GM21723 (cell line): ENCODE data around the gene IL1R2.

ENCODE experiments used
- ATAC-seq: cut with Tn5 transposase; IDR thresholded peaks from one replicate; pipeline ENCODE4 v1.9.1; 2021; ENCODE audit warnings: mild to moderate bottlenecking, moderate library complexity; ENCODE audit not compliant: unreplicated experiment

Gene IL1R2

DNA sequence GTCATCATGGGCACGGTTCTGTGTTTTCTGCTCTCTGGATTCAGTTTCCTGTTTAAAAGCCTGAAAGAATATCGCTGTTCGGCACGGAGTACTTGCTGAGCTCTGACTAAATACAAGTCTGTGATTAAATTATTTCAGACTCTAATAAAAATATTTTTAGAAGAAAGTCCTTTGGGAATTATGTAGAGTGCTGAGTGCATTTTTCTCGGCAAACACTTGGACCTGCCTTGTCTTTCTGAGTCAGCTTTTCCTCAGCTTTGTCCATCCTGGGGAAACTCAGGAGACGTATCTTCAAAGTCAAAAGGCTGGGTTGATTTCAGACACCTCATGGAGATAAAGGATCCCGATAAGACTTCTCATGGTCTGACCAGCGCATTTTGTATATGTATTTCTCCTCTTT lies 45.9 kb downstream of the IL1R2 start:
- ATAC-seq: no peak

DNA sequence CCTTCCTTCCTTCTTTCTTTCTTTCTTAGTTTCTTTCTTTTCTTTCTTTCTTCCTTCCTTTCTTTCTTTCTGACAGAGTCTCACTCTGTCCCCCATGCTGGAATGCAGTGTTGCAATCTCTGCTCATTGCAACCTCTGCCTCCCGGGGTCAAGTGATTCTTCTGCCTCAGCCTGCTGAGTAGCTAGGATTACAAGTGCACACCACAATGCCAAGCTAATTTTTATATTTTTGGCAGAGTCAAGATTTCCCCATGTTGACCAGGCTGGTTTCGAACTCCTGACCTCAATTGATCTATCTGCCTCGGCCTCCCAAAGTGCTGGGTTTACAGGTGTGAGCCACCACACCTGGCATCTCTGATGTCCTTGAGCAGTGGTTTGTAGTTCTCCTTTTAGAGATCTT lies 48.5 kb downstream of the IL1R2 start:
- no peak for ATAC-seq

DNA sequence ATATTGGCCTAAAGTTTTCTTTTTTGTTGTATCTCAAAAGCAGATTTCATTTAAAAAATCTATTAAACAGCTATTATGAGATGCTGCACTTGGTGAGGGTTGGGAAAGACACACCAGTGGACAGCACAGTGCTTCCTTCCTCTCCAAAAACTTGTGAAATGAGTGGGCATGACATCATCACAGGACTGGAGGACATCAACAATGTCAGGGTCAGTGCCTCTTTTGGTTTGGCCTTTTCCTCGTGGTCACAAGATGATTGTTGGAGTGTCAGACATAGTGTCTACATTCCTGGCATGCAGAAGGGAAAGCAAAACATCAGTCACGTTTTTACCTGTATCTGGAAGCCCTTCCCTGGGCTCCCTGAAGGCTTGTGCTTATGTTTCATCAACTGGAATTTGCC lies 49.6 kb downstream of the IL1R2 start:
- no peak for ATAC-seq

DNA sequence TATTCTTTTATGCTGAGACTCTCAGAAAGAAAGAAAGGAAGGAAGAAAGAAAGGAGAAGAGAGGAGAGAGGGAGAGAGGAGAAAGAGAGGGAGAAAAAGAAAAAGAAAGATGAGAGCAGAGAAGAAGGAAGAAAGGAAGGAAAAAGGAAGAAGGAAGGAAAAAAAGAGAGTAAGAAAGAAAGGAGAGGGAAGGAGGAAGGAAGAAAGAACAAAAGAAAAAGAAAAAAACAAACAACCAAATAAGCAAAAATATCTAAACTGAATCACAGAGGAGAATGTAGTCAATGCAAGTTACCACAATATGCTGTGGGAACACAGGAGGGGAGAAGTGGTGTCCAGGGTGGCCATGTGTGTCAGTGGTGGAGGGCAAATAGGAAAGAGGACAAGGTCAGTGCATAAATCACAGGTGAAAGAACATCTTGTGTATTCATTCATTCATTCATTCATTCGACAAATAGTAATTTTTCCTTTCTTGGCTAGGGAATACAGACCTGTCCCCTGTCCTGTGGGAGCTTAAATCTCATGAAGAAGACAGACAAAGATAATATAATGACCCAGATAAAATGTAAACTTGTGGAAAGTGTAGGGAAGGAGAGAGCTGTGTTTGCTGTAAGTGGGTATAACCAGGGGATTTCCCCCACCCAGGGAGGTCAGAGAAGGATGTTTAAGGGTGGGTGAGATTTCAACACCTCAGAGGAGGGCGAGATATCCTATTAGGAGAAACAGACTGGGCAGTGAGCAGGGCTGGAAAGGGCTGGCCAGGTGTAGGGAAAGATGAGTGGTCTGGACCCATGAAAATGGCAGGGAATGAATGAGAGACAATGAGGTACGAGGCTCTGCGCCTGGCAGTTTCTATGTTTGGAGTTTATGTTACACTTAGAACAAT lies 50.7 kb downstream of the IL1R2 start:
- no peak for ATAC-seq

DNA sequence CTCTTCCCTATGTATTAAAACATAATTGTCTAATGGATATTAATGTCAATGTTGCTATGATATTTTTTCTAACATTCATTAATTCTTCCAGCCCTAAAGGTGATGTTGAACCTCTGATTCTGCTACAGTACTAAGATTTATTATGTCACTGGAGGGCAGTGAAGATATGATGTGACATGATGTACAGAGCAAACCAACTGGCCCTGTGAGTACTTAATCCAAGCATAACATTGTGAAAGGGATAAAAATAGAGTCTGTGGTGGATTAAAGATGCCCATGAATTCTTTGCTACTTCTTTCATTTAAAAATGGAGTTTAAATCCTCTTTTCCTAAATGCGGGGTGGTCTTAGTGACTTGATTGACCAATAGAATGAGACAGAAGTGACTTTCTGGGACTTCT lies 51.8 kb downstream of the IL1R2 start:
- ATAC-seq: no peak

DNA sequence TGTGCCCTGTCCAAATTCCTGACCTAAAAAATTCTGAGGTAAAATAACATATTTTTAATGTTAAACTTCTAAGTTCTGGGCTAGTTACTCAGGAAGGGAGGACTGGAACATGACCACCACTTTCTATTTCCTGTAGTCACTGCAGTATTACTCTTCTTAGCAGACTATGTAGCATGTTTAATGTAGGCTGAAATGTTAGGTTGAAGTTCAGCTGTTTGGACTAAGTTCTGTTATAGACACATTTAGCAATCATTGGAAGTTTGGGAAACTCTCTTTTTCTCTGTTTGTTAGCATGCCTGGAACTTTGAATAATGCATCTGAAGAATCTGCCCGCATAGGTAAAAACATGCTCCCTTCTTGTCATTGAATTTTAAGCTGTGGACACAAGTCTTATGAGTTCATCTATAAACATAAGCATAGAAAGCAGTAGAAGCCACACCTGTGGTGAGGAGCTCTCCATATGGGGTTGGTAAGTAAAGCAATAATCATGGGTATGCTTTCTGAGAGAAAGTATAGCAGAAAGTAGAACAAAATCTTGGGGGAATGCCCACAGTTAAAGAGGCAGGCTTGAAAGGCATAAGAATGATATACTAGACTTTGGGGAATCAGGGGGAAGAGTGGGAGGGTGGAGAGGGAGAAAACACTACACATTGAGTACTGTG lies 52.6 kb downstream of the IL1R2 start:
- no peak for ATAC-seq

DNA sequence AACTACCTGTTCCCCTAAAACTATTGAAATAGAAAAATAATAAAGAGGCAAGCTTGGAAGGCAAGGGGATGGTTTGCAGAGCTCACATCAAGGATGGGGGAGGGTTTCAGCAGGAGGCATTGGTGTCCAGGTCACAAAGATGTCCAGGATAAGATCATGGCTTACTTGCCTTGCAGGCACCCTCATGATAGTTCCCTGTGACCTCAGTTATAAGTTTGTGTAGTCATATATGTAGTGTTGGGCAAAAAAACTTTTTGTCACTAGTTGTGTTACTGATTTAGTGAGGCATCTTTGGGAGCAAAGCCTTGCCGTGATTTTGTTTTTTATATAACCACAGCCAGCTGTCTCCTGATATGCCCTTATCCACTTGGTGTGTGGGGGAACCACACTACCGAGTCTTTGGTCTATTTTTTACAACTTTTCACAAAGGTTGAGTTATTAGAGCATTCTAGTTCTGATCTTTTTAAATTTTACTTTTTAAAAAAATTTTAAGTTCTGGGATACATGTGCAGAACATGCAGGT lies 53.3 kb downstream of the IL1R2 start:
- ATAC-seq: no peak

DNA sequence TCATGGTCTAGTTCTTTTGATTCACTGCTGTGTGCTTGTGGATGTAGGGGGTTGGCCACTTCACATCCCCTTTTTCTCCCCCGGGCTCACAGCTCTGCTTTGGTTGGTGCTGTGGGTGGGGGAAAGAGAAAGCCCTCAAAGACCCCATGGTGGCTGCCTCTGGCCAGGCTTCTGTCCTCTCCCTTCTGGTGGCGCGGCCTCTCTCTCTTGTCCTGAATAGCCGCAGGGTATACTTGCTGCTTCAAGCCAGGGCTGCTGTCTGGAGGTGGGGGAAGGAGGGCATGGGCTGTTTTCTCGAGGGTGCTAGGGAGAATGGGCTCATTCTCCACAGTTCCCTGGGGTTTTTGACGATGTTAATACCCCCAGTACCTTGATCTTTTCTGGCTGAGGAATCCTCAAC lies 53.9 kb downstream of the IL1R2 start:
- ATAC-seq: no peak

DNA sequence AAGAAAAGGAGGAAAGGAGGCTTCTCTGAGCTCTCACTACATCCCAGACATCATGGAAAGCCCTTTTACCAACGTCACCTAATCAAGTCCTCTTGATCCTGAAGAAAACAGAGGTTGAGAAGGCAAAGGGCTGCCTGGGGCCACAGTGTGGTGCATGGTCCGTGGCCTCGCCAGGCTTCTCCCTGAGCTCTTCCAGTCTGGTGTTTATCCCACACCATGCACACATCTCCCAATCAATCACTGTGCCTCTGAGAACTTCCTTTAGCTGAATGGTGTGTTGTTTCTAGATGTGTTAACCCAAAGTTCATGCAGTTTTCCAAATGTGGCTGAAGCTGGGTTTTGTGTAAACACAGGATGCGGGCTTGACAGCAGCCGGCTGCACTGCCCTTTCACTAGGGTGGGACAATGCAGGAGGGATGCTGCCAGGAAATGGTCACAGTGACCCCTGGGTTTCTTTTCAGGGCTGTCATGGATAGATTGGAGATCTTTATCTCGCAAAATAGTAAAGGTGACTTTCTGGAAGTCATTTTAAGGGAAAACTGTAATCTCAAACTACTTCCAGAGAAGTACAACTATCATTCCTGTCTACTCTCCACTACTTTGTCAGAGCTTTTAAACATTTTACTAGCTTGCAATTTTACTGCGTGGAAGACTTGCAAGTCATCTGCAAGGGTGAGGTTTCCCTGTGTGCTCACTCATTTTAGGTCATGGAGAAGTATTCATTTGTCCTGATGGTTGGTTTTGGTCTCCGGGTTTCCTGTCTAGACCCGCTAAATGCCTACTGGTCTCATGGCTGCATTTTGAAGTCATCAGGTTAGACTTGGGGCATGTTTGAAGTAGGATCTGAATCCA lies 54.6 kb downstream of the IL1R2 start:
- no peak for ATAC-seq

DNA sequence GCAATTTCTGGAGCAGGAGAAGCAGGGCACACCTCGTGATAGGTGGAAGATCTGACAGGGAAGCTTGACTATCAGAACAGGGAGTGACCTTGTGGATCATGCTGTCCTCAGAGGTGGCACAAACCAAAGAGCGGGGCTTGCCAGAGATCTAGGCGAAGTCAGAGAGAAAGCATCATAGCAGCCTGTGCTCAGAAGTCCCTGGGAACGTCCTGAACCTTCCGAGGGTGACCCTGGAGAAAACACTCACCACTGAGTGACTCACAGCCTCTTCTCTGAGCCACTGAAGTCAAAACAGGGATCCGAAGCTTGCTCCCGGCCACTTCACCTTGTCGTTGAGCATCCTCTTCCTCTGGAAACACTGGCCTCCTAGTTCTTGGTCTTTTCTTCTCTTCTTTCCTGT lies 56.7 kb downstream of the IL1R2 start:
- no peak for ATAC-seq

DNA sequence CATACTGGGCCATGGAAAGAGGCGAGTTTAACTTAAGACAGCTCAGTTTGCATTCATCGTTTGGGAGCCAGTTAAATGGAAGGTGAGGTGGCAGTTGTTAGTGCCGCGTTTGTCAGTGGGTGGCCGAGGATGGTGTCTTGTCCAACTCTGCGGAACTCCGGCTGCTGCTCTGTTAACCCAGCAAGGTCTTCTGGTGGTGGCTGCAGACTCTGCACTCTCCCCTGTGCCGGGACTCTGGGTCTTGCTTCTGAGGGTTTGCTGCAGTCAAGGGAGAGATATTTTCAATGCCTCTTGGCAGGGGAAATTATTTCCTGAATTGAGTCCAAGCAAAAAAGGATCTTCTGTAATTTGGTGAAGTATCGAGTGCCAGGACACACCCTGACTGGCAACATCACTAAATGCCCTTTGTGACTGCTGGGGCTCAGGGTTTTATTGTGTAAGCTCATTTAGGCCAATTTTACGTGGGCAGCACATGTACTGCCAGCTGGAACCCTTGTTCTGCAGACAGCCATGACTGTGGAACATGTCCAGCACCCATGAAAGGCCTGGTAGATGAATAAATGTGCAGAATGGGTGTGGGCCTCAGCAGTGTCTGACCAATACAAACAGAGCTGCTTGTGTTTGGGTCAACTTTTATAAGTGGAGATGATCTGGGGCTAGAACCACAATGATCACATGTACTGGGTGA lies 58.1 kb downstream of the IL1R2 start:
- ATAC-seq: no peak

DNA sequence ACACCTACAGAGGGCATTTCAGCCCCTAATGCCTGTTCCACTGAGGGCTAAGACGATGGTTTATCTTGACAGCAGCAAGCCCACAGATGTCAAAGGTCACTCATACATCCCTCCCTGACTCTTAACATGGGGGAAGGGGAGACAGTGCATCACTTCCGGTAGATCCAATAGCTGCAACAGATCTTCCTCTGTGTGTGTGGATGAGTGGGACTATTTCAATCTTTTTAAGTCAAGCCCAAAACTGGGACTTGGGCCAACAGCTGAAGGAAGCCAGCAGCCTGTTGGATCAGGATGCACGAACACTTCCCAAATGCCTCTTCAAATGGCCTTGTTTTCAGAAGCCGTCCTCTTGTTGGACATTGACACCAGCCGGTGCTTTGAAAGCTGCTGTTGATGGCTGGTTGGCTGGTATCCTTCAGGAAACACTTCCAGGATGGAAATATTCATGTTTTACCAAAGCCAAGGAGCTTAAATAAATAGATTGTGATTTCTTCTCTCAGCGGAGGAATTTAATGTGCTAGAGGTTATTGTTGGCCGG lies 59.2 kb downstream of the IL1R2 start:
- ATAC-seq: no peak

DNA sequence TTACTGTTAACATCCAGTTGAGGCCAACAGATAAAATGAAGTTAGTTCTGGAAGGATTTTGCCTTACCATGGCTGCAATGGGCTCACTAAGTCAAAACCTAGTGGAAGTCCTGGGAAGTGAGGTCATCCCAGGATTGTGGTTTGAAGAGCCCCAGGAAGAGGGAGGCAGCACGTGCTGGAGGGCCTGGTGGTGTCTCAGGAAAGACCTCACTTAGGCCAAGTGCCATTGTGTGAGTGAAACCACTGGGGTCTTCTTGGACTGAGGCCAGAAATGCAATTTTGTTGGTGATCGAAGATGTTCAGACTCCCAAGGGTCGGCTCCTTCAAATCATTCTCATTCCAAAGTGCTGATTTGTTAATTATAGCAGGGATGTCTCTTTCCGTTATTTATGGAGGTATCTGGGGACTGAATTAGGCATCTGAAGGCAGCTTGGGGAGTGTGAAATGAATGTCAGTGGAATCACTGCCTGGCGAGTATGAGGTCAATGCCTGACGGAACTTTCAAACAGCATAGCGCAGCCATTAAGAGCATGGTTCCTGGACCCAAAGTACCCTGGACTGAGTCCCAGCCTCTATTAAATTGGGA lies 60.0 kb downstream of the IL1R2 start:
- no peak for ATAC-seq

DNA sequence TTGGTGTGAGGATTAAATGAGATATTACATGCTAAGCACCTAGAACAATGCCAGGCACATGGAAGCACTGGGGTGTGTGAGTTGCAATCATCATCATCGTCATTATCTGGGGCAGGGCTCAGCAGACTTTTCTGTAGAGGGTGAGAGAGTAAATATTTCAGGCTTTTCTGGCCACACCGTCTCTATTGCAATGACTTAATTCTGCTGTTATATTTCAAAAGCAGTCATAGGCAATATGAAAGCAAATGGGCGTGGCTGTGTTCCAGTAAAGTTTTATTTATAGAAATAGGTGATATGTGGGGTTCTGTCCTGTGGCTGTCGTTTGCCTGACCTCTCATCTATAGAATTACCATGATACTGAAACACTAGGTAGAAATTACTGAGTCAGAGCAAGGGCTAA lies 60.6 kb downstream of the IL1R2 start:
- ATAC-seq: no peak

DNA sequence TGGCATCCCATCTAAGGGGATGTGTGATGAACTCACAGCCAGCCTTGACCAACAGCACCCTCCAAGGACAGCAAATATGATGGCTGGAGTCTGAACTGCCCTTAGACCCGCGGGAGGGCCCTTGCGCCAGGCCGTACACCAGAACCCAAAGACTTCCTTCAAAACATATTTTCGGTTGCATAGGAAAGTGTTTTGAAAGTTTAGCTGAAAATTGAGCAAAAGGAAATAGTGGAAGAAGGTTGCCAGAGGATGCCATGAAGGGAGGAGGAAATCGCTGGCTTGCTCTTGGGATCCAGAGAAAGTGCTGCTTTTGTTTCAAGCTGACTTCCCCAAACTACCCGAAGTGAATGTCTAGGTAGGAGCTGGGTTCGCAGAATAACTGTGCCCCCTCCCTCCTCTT lies 61.3 kb downstream of the IL1R2 start:
- no peak for ATAC-seq

DNA sequence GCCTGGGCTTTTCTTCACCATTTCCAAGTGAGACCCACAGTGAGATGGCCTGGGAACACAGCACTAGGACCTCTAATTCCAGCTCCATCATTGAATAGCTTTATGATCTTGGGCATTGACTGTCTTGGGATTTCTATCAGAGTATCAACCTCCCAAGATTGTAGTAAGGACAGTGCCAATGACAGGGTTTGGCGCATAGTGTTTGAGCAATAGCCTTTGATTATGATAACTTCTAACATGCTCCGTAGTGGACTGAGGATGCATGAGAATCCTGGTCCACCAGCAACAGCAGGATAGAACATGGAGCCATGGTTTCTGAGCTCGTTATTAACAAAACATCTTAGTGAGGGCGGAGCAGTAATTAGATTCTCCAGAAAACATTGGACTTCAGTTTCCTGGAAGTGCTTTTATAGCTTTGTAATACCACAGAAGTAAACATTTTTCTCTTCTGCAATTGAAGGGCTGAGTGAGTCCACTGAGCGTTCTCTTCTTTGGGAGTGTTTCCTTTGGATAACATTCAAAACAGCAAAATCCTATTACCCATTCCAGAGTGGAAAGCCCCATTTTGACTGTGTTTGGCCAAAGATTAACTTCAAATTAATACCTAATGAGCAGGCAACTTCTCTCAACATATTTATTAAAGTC lies 63.7 kb downstream of the IL1R2 start:
- ATAC-seq: no peak

DNA sequence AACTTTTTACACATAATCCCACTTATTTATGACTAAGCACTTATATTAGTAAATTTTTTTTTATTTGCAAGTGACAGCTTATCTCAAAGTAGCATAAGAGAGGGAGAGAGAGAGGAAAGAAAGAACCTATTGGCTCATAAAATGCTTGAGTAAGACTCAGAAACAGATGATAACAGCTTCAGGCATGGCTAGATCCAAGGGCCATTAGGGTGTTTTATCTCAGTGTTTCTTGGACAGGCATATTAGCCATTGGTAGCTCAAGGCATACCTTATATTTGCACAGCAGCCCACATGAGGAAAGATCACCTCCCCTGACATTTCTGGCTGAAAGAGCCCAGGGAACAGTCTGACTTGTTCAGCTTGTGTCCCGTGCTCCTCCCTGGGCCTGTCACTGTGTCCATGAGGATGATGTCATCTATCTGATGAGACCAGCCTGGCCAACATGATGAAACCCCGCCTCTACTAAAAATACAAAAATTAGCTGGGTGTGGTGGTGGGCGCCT lies 64.4 kb downstream of the IL1R2 start:
- no peak for ATAC-seq

DNA sequence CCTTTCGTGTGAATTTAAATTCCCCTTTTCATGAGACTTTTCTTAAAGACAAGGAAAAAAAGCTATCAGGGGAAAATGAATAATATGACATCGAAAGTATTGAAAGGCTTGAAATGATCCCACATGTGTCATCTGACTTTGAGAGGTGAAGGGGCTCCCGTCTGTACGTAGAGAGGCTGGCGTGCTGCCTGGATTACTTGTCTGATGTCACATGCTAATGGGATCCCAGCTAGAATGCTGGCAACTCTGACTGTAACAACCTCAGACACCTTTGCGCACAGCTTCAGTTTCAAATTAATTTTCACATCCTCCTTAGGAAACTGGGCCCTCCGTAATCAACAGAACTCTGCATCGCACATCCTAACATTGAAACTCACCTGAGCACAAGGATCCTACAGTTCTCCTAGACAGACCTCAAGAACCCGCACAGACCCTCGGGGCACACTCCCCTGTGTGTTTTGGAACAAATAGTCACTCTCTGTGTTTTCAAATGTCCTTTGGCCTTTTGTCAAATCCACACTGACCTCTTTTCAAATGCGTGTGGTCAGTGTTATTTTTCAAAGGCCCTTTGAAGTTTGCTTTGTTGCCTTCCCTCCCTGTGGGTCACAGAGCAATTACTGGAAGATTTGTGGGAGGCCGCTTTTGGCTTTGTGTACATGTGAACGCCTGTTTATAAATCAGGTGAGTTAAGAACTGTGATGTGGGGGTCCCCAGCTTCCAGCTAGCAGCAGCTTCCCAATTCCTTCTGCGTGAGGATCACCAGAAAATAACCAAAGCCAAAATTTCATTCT lies 65.9 kb downstream of the IL1R2 start:
- ATAC-seq: no peak
